IPS-18c (cell line): Measurements from ENCODE around the gene TNFRSF25.

ENCODE experiments used
- H3K4me3 ChIP-seq: 2 replicates; pipeline ENCODE4 v1.7.0; 2013; ENCODE audit warnings: low read depth, mild to moderate bottlenecking, low read length, moderate library complexity; ENCODE audit not compliant: insufficient read depth
- H3K9me3 ChIP-seq: one replicate; pipeline ENCODE4 v1.6.1; 2013; ENCODE audit warnings: mild to moderate bottlenecking, low read length, moderate library complexity; ENCODE audit not compliant: control insufficient read depth, insufficient read depth

The TNFRSF25 gene

GRCh38 chr1:6419804-6420453, 46.0 kb downstream of the TNFRSF25 start, which contains the start of gene HES2:
TSS of gene HES2 (minus strand) at chr1:6419919. CDS start at chr1:6419820, 99 bp downstream.
- H3K9me3 ChIP-seq: no peaks in the 10 kb centered on the region
- H3K4me3 ChIP-seq: peak within 1 kb of the TSS; percentile 59

- Histone ChIP-seq H3K4me3 (peak overlapping the region; percentile 59), H3K9me3 (no peaks in the 10 kb centered on the region)
These were observed 46.6 kb downstream of the TNFRSF25 start for GRCh38 chr1:6419397-6419803.

GRCh38 chr1:6418668-6419396, 47.1 kb downstream of the TNFRSF25 start:
- peak overlapping the region; percentile 59 for H3K4me3 ChIP-seq
- no peaks in the 10 kb centered on the region for H3K9me3 ChIP-seq

- H3K9me3 ChIP-seq: no peaks in the 10 kb centered on the region
- no peak overlapping the region for H3K4me3 ChIP-seq
These were observed 47.9 kb downstream of the TNFRSF25 start for GRCh38 chr1:6417961-6418667.

- Histone ChIP-seq H3K9me3 (no peaks in the 10 kb centered on the region), H3K4me3 (no peak overlapping the region)
These were observed 49.1 kb downstream of the TNFRSF25 start for GRCh38 chr1:6416906-6417305.

- H3K4me3 ChIP-seq: no peak overlapping the region
- no peaks in the 10 kb centered on the region for H3K9me3 ChIP-seq
These were observed 49.7 kb downstream of the TNFRSF25 start for GRCh38 chr1:6416295-6416656.

- Histone ChIP-seq H3K9me3 (no peaks in the 10 kb centered on the region), H3K4me3 (peak overlapping the region; percentile 20; the same call in 1 of the 2 replicates)
These were observed 50.9 kb downstream of the TNFRSF25 start for GRCh38 chr1:6414881-6415626.

GRCh38 chr1:6414443-6414844, 51.5 kb downstream of the TNFRSF25 start:
- H3K4me3 ChIP-seq: peak overlapping the region; percentile 20; the same call in 1 of the 2 replicates
- H3K9me3 ChIP-seq: no peaks in the 10 kb centered on the region

GRCh38 chr1:6412896-6413295, 53.1 kb downstream of the TNFRSF25 start:
- Histone ChIP-seq H3K9me3 (no peaks in the 10 kb centered on the region), H3K4me3 (no peak overlapping the region)
